Right lobe of liver (tissue), 6 donors: ENCODE results near the gene RAI2. TPM values are rescaled to one million over a fixed set of nuclear protein-coding genes. Genes with fewer than 3 reads are reported as not detected.

Source experiments
- ATAC-seq, 4 donors: fragments of 200-7000 bp; cut with Tn5 transposase; one replicate each; pipeline ENCODE4 v1.9.1; 2020; ENCODE audit warnings: mild to moderate bottlenecking in 4 of 4, moderate library complexity in 4 of 4
- DNase-seq, 3 donors: peaks; one replicate each; pipeline ENCODE4 v3.0.0-alpha.2; 2020
- H3K27ac ChIP-seq, 3 donors: fragments of 200-600 bp; one replicate each; pipeline ENCODE4 v1.8.0; 2022
- H3K27me3 ChIP-seq, 2 donors: fragments of 200-600 bp; one replicate each; pipeline ENCODE4 v1.8.0; 2022
- H3K36me3 ChIP-seq, 4 donors: fragments of 200-600 bp; sonication (generic) in 1 of 4; one replicate each; pipeline versions ENCODE4 v1.5.1 to v1.8.0; 2017 to 2022; ENCODE audit warnings: control low read depth in 1 of 4
- H3K4me1 ChIP-seq, 4 donors: fragments of 200-600 bp; sonication (generic) in 1 of 4; one replicate each; pipeline versions ENCODE4 v1.5.1 to v1.8.0; 2017 to 2022; ENCODE audit warnings: control low read depth in 1 of 4
- H3K4me3 ChIP-seq, 3 donors: fragments of 200-600 bp; one replicate each; pipeline ENCODE4 v1.8.0; 2022
- H3K9me3 ChIP-seq, 4 donors: fragments of 200-600 bp; sonication (generic) in 1 of 4; one replicate each; pipeline versions ENCODE4 v1.5.1 to v1.8.0; 2017 to 2022; ENCODE audit warnings: control low read depth in 1 of 4
- POLR2A ChIP-seq: fragments of 450-650 bp; IDR thresholded peaks from one replicate; pipeline ENCODE4 v1.6.1; 2017; ENCODE audit warnings: antibody characterized with exemption, mild to moderate bottlenecking
- WGBS: methylation state at CpG from one replicate; pipeline ENCODE4 v1.1.6; 2018; ENCODE audit warnings: low coverage, low lambda C conversion rate; ENCODE audit not compliant: insufficient coverage; ENCODE audit errors: missing lambda C conversion rate; 5-methylcytosine and 5-hydroxymethylcytosine counted together
- intact Hi-C, 2 donors: fragments of 100-400 bp; cut with DNase I; formaldehyde crosslinking; loops; one replicate each; pipeline versions ENCODE4 v1.11.2 to v1.14.1; 2022
- total RNA-seq, 6 experiments: library from RNA; depleted of rRNA in 2 of 6; stranded (reverse); fragments of >200 nt in 2 of 6; fragmentation: NEBNext Ultra II Directional in 3 of 6; extraction: Animal tissue kit (Norgen Biotek cat#: 25700) in 3 of 6; gene quantifications; one replicate each; pipeline versions ENCODE4 v1.1.0 to v1.2.4, GENCODE V29; 2016 to 2023
- TF ChIP-seq, protein P1 (sequence below), 4 donors: fragments of 200-600 bp in 3 of 4; fragments of 450-650 bp in 1 of 4; IDR thresholded peaks; one replicate each; pipeline versions ENCODE4 v1.5.1 to v1.8.0; 2016 to 2022; ENCODE audit warnings: antibody characterized with exemption in 4 of 4, mild to moderate bottlenecking in 2 of 4
- donor health status: DM: no; HTN: yes; CAD: no.
- donor health status: DM: no; HTN: no; CAD: no.
- donor health status: DM: no; HTN: no; CAD: no.
- donor health status: DM: no; HTN: yes; CAD: no.
- donor health status: DM: no; HTN: yes; CAD: no.

The RAI2 gene
- total RNA-seq, 6 experiments from 2014 or later = 1.2 to 3.5 (median 2.4) TPM

GRCh38 chrX:17822351-17822750 is 38.7 kb downstream of the RAI2 start:
- no peaks in the 10 kb centered on the region for H3K27me3 ChIP-seq
- no peaks in the 10 kb centered on the region for H3K9me3 ChIP-seq
- intact Hi-C loops = no loop called here
- DNase-seq (no peak), ATAC-seq (no peak)
- no peaks in the 10 kb centered on the region for H3K4me1 ChIP-seq
- no peaks in the 10 kb centered on the region for H3K36me3 ChIP-seq
- no peak overlapping the region for H3K27ac ChIP-seq
- no peak overlapping the region for H3K4me3 ChIP-seq
- TF ChIP-seq, protein P1, sequence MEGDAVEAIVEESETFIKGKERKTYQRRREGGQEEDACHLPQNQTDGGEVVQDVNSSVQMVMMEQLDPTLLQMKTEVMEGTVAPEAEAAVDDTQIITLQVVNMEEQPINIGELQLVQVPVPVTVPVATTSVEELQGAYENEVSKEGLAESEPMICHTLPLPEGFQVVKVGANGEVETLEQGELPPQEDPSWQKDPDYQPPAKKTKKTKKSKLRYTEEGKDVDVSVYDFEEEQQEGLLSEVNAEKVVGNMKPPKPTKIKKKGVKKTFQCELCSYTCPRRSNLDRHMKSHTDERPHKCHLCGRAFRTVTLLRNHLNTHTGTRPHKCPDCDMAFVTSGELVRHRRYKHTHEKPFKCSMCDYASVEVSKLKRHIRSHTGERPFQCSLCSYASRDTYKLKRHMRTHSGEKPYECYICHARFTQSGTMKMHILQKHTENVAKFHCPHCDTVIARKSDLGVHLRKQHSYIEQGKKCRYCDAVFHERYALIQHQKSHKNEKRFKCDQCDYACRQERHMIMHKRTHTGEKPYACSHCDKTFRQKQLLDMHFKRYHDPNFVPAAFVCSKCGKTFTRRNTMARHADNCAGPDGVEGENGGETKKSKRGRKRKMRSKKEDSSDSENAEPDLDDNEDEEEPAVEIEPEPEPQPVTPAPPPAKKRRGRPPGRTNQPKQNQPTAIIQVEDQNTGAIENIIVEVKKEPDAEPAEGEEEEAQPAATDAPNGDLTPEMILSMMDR (IDR thresholded peaks at IDR 0.05) = no peak
- TF ChIP-seq POLR2A = no peak
- 50% methylated on average over 2 of the region's 2 CpGs for WGBS

- intact Hi-C loops = no loop called here
- TF ChIP-seq POLR2A = no peak
- TF ChIP-seq, protein P1 (IDR thresholded peaks at IDR 0.05) = no peak
- ATAC-seq (no peak), DNase-seq (no peak)
- Histone ChIP-seq H3K36me3 (no peaks in the 10 kb centered on the region), H3K27me3 (no peaks in the 10 kb centered on the region), H3K27ac (no peak overlapping the region), H3K4me1 (no peaks in the 10 kb centered on the region), H3K9me3 (no peaks in the 10 kb centered on the region), H3K4me3 (no peak overlapping the region)
- WGBS = 68% methylated on average over 3 of the region's 3 CpGs
Measured at GRCh38 chrX:17820100-17820499, 41.0 kb downstream of the RAI2 start.

DNA sequence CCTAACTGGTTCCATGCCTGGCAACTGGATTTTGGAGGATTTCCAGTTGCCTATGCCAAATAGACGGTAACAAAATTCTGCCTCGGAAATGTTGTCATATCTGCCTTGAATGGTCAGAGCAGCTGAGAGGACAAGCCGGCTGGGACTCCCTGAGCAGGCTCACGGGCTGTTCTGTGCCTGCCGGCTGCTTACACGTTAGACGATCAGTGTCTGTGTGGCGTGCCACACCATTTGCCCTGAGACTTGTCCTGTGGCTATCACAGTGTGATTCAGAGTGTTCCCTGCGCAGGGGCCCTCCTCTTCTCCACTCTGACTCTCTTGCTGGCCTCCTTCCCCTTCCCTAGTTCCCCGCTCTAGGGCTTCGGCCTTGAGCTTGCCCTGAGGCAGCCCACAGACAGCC is 42.4 kb downstream of the RAI2 start:
- Histone ChIP-seq H3K36me3 (no peaks in the 10 kb centered on the region), H3K27ac (no peak overlapping the region), H3K9me3 (no peaks in the 10 kb centered on the region), H3K4me3 (no peak overlapping the region), H3K4me1 (no peaks in the 10 kb centered on the region), H3K27me3 (no peaks in the 10 kb centered on the region)
- TF ChIP-seq, protein P1 (IDR thresholded peaks at IDR 0.05) = no peak
- no peak for TF ChIP-seq POLR2A
- 60% methylated on average over 2 of the region's 11 CpGs for WGBS
- no peak for DNase-seq
- intact Hi-C loops = no loop called here
- no peak for ATAC-seq

DNA sequence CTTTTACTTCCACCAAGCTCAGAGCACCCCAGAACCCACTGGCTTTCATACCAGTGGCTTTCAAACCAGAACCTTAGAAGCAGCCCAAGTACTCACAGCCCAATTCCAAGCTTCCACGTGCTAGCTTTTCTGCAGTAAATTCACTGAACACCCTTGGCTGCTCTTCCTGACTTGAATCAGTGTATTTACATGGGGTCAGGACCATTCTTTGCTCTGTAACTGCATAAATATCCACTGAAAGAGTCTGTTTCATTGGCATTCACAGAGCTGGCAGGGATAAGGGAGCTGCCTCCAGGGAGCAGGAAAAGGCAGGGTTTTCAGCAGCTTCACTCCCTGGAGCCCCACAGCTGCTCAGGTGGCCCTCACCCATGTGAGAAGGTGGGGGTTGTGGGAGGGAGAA is 43.8 kb downstream of the RAI2 start:
- DNase-seq (no peak), ATAC-seq (no peak)
- Histone ChIP-seq H3K4me1 (no peaks in the 10 kb centered on the region), H3K36me3 (no peaks in the 10 kb centered on the region), H3K9me3 (no peaks in the 10 kb centered on the region), H3K27ac (no peak overlapping the region), H3K27me3 (no peaks in the 10 kb centered on the region), H3K4me3 (no peak overlapping the region)
- WGBS = 100% methylated on average over 1 of the region's 1 CpG
- no peak for TF ChIP-seq POLR2A
- intact Hi-C loops = no loop called here

DNA sequence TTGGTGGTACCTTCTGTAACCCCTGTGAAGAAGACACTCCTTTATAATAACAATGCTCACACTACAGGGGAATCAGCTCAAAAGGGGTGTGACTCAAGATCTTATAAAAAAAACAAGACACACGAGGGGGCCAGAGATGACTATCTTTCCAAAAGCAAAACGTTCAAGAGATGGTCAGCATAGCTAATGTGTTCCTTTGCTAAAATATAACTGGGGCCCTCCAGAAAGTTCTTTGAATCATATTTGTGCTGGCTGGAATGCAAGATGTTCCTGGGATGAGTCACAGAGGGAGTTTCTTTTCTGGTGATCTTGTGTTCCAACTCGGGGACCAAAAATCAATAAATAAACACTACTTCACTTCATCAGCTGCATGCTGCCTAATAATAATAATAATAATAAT is 46.5 kb downstream of the RAI2 start:
- no peaks in the 10 kb centered on the region for H3K9me3 ChIP-seq
- TF ChIP-seq, protein P1 (IDR thresholded peaks at IDR 0.05) = no peak
- TF ChIP-seq POLR2A = no peak
- ATAC-seq (peak in 1 of 4 donors; percentile 59), DNase-seq (no peak)
- no peaks in the 10 kb centered on the region for H3K36me3 ChIP-seq
- H3K27me3 ChIP-seq = no peaks in the 10 kb centered on the region
- H3K4me1 ChIP-seq = no peaks in the 10 kb centered on the region
- no peak overlapping the region for H3K27ac ChIP-seq
- no peak overlapping the region for H3K4me3 ChIP-seq
- intact Hi-C loops = no loop called here
- 11% methylated on average over 3 of the region's 3 CpGs for WGBS
